Fibroblast of mammary gland (primary cell): ENCODE results near the gene ABHD2.

ENCODE experiments used
- DNase-seq: peaks from one replicate; pipeline ENCODE4 v3.0.0-alpha.2; 2010; ENCODE audit warnings: low read depth
- H3K4me3 ChIP-seq: 2 replicates; pipeline ENCODE4 v1.5.1; 2011; ENCODE audit warnings: low read depth, mild to moderate bottlenecking, low read length, moderate library complexity; ENCODE audit not compliant: control insufficient read depth
- CTCF ChIP-seq: conservative IDR thresholded peaks from 2 replicates; pipeline ENCODE4 v1.5.1; 2011; ENCODE audit warnings: low read depth, low read length, inconsistent platforms; ENCODE audit not compliant: control insufficient read depth, insufficient read depth

ABHD2 gene

DNA sequence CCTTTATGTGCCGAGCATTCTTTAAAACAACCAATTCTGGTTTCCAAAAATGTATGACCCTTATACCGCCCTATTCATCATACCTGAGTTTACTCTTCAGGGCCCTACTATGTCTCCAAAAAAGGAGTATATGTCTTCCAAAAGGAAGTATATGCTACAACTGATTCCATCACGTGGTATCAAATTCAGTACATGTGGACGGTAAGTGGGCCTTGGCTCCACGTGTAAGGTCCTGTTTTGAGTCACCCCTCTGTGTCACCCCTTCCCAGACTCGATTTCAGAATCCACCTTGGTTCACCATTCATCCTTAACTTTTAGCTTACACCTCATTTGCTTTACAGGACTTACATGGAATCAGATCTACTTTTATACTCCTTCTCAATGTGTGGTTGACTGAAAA is 37.8 kb downstream of the ABHD2 start:
- TF ChIP-seq CTCF = no peak
- DNase-seq = no peak
- H3K4me3 ChIP-seq = no peak overlapping the region

DNA sequence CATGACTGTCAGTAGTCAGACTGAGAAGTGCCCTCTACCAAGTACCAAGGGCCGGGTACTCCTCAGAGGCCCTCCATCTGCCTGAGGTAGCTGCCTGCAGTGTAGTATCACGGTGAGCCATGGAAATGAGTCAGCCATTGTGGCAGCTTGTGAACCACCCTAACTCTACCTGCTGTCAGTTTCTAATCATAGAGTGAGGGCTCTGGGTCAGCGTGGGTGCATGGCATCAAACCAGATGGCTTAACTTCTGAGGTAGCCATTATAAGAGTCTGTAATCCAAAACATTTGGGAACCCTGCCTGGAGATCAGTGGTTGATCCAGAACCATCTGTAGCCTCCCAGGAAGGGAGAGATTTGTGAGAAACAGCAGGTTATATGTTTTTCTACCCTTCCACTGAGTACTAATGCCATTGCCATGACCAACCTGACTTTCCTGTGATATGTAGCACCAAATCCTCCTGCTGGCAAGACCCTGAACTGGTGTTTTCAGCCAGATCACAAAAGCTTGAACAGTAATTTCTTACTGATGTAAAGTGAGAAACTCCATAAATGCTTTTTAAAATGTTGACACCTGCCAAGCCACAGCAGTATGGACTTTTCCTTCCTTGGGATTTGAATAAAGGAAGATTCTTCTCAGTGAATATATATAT is 38.9 kb downstream of the ABHD2 start:
- TF ChIP-seq CTCF = peak; percentile 19
- no peak overlapping the region for H3K4me3 ChIP-seq
- peak; percentile 29 for DNase-seq

- no peak for TF ChIP-seq CTCF
- H3K4me3 ChIP-seq = no peak overlapping the region
- no peak for DNase-seq
Observed at GRCh38 chr15:89128320-89129122, 40.3 kb downstream of the ABHD2 start.

GRCh38 chr15:89129123-89129815 is 41.0 kb downstream of the ABHD2 start:
- no peak overlapping the region for H3K4me3 ChIP-seq
- peak; percentile 83 for TF ChIP-seq CTCF
- DNase-seq = peak; percentile 40

- DNase-seq = no peak
- TF ChIP-seq CTCF = no peak
- H3K4me3 ChIP-seq = no peak overlapping the region
Observed at GRCh38 chr15:89129816-89130134, 41.5 kb downstream of the ABHD2 start.

GRCh38 chr15:89130201-89130600 is 41.9 kb downstream of the ABHD2 start:
- no peak overlapping the region for H3K4me3 ChIP-seq
- no peak for DNase-seq
- TF ChIP-seq CTCF = no peak
